H1 (cell line): ENCODE measurements around the gene ZNF622. TPM values are rescaled to one million over a fixed set of nuclear protein-coding genes. Genes with fewer than 3 reads are reported as not detected.

ENCODE experiments used
- CTCF ChIA-PET: fragments of 300-600 bp; sonication (Branson Sonifier 250); formaldehyde crosslinking; loops from one replicate; lab custom pipeline; 2021; ENCODE audit not compliant: partially characterized antibody; lab: Charles Lee
- POLR2A ChIA-PET: fragments of 300-600 bp; sonication (Branson Sonifier 250); formaldehyde crosslinking; loops from one replicate; lab custom pipeline; 2021; ENCODE audit warnings: inconsistent platforms; ENCODE audit not compliant: partially characterized antibody; lab: Charles Lee
- DNase-seq, 2 experiments: peaks; one replicate each; pipeline versions ENCODE4 v3.0.0 to v3.0.0-alpha.2; 2010 to 2022; ENCODE audit warnings: low spot score in 2 of 2, low read depth in 1 of 2, mixed read lengths in 1 of 2
- FAIRE-seq: peaks from 2 replicates; lab custom pipeline; 2011; peaks lifted over from hg19 to GRCh38; lab: Jason Lieb, UNC
- H2AFZ ChIP-seq: 2 replicates; pipeline ENCODE4 v1.8.1; 2012; ENCODE audit warnings: low read length, inconsistent platforms
- H2AK5ac ChIP-seq: 2 replicates; pipeline ENCODE4 v1.6.1; 2013; ENCODE audit warnings: low read depth, low read length
- H2BK120ac ChIP-seq: replicated peaks from 2 replicates; pipeline ENCODE3; 2013; ENCODE audit warnings: low read depth, low read length, inconsistent platforms
- H2BK12ac ChIP-seq: 2 replicates; pipeline ENCODE4 v1.6.1; 2013; ENCODE audit warnings: low read depth, low read length
- H2BK15ac ChIP-seq: 2 replicates; pipeline ENCODE4 v1.6.1; 2013; ENCODE audit warnings: low read length
- H2BK20ac ChIP-seq: 2 replicates; pipeline ENCODE4 v1.6.1; 2013; ENCODE audit warnings: low read length
- H2BK5ac ChIP-seq: 2 replicates; pipeline ENCODE4 v1.6.1; 2013; ENCODE audit warnings: low read depth, low read length
- H3K14ac ChIP-seq: 2 replicates; pipeline ENCODE4 v1.6.1; 2013; ENCODE audit warnings: inconsistent platforms; ENCODE audit not compliant: insufficient read length
- H3K18ac ChIP-seq: 2 replicates; pipeline ENCODE4 v1.6.1; 2013; ENCODE audit warnings: low read length; ENCODE audit errors: extremely low read depth
- H3K23ac ChIP-seq: 2 replicates; pipeline ENCODE4 v1.6.1; 2013; ENCODE audit warnings: inconsistent platforms; ENCODE audit not compliant: insufficient read length
- H3K23me2 ChIP-seq: 2 replicates; pipeline ENCODE4 v1.6.1; 2013; ENCODE audit warnings: low read depth, low read length
- H3K27ac ChIP-seq: 2 replicates; pipeline ENCODE4 v1.6.1; 2011; ENCODE audit warnings: low read depth, low read length, inconsistent platforms
- H3K27me3 ChIP-seq, 4 experiments: replicated peaks in 1 of 4; 1 replicate in 1 of 4; 2 replicates in 3 of 4; pipeline versions ENCODE4 v1.6.1 to v1.8.1; 2011 to 2013; ENCODE audit warnings: low read length in 3 of 4, mild to moderate bottlenecking in 3 of 4, inconsistent platforms in 2 of 4, mixed read lengths in 2 of 4, moderate library complexity in 1 of 4; ENCODE audit not compliant: control insufficient read depth in 3 of 4, insufficient read depth in 3 of 4; ENCODE audit errors: extremely low read depth in 1 of 4
- H3K36me3 ChIP-seq, 4 experiments: 2 replicates each; pipeline versions ENCODE4 v1.6.1 to v1.8.1; 2011 to 2013; ENCODE audit warnings: mild to moderate bottlenecking in 4 of 4, low read length in 3 of 4, moderate library complexity in 2 of 4, control low read depth in 1 of 4, inconsistent platforms in 1 of 4; ENCODE audit not compliant: insufficient read depth in 4 of 4, control insufficient read depth in 2 of 4
- H3K4ac ChIP-seq: replicated peaks from 2 replicates; pipeline ENCODE3; 2013; ENCODE audit warnings: low read length, low read depth, mixed read lengths, inconsistent platforms; ENCODE audit not compliant: insufficient read length
- H3K4me1 ChIP-seq, 4 experiments: replicated peaks in 1 of 4; 1 replicate in 1 of 4; 2 replicates in 3 of 4; pipeline versions ENCODE4 v1.6.1 to v1.8.1; 2011 to 2013; ENCODE audit warnings: low read length in 3 of 4, inconsistent platforms in 2 of 4, mixed read lengths in 1 of 4; ENCODE audit not compliant: insufficient read depth in 4 of 4, control insufficient read depth in 3 of 4
- H3K4me2 ChIP-seq, 2 experiments: 2 replicates each; pipeline versions ENCODE4 v1.6.1 to v1.8.1; 2011 to 2013; ENCODE audit warnings: low read depth in 2 of 2, low read length in 2 of 2, control low read depth in 1 of 2, inconsistent platforms in 1 of 2, mild to moderate bottlenecking in 1 of 2; ENCODE audit not compliant: insufficient read depth in 1 of 2
- H3K4me3 ChIP-seq, 4 experiments: fragments of 200-600, 300-600 bp in 1 of 4; sonication (generic), shearing (Covaris generic), sonication (Bioruptor Twin) in 1 of 4; 2 replicates each; pipeline versions ENCODE4 v1.5.1 to v1.8.1; 2011 to 2016; ENCODE audit warnings: low read length in 4 of 4, low read depth in 3 of 4, control low read depth in 2 of 4, inconsistent platforms in 2 of 4, mild to moderate bottlenecking in 2 of 4, mixed read lengths in 1 of 4, moderate library complexity in 1 of 4; ENCODE audit not compliant: insufficient read depth in 2 of 4; ENCODE audit errors: extremely low read depth in 1 of 4
- H3K56ac ChIP-seq: replicated peaks from 2 replicates; pipeline ENCODE3; 2013; ENCODE audit warnings: low read depth, mild to moderate bottlenecking, mixed read lengths, low read length, inconsistent platforms; ENCODE audit not compliant: insufficient read length
- H3K79me1 ChIP-seq: 2 replicates; pipeline ENCODE4 v1.6.1; 2013; ENCODE audit warnings: low read depth, low read length, control low read depth
- H3K79me2 ChIP-seq, 2 experiments: 2 replicates each; pipeline versions ENCODE4 v1.6.1 to v1.8.1; 2012 to 2013; ENCODE audit warnings: low read length in 2 of 2, mild to moderate bottlenecking in 2 of 2, inconsistent platforms in 1 of 2; ENCODE audit not compliant: insufficient read depth in 2 of 2, control insufficient read depth in 1 of 2
- H3K9ac ChIP-seq, 4 experiments: replicated peaks in 1 of 4; 1 replicate in 1 of 4; 2 replicates in 3 of 4; pipeline versions ENCODE4 v1.6.1 to v1.8.1; 2011 to 2013; ENCODE audit warnings: low read depth in 3 of 4, low read length in 3 of 4, control low read depth in 2 of 4, mild to moderate bottlenecking in 2 of 4, moderate library complexity in 2 of 4, inconsistent platforms in 1 of 4; ENCODE audit errors: extremely low read depth in 1 of 4
- H3K9me3 ChIP-seq, 2 experiments: 2 replicates each; pipeline versions ENCODE4 v1.6.1 to v1.8.1; 2012 to 2013; ENCODE audit warnings: mild to moderate bottlenecking in 2 of 2, moderate library complexity in 2 of 2, control low read depth in 1 of 2, inconsistent platforms in 1 of 2, low read depth in 1 of 2, low read length in 1 of 2, mixed read lengths in 1 of 2; ENCODE audit not compliant: insufficient read depth in 2 of 2
- H4K20me1 ChIP-seq, 2 experiments: replicated peaks in 1 of 2; 2 replicates each; pipeline versions ENCODE3 to v1.8.1; 2011 to 2013; ENCODE audit warnings: inconsistent platforms in 2 of 2, low read length in 2 of 2, mild to moderate bottlenecking in 1 of 2; ENCODE audit not compliant: insufficient read depth in 2 of 2, control insufficient read depth in 1 of 2
- H4K5ac ChIP-seq: 2 replicates; pipeline ENCODE4 v1.6.1; 2013; ENCODE audit warnings: low read length, low read depth, mixed read lengths, inconsistent platforms; ENCODE audit not compliant: insufficient read length
- H4K8ac ChIP-seq: 2 replicates; pipeline ENCODE4 v1.8.0; 2013; ENCODE audit warnings: mild to moderate bottlenecking, moderate library complexity, low read length, inconsistent platforms; ENCODE audit not compliant: insufficient read depth; ENCODE audit errors: extremely low read depth
- H4K91ac ChIP-seq: replicated peaks from 2 replicates; pipeline ENCODE3; 2013; ENCODE audit warnings: low read length, mixed read lengths, inconsistent platforms; ENCODE audit not compliant: insufficient read length
- ATF3 ChIP-seq: IDR thresholded peaks from 2 replicates; pipeline ENCODE4 v1.6.1; 2011; ENCODE audit warnings: low read depth, mild to moderate bottlenecking, low read length; ENCODE audit not compliant: insufficient read depth
- BCL11A ChIP-seq, 2 experiments: IDR thresholded peaks; one replicate each; pipeline ENCODE4 v1.6.1; 2011; ENCODE audit warnings: low read depth in 2 of 2, low read length in 2 of 2, mild to moderate bottlenecking in 2 of 2
- JUND ChIP-seq: IDR thresholded peaks from 2 replicates; pipeline ENCODE4 v1.6.1; 2011; ENCODE audit warnings: mild to moderate bottlenecking, improper control_type of control experiment, low read length
- KDM4A ChIP-seq: IDR thresholded peaks from one replicate; pipeline ENCODE4 v1.7.1; 2012; ENCODE audit warnings: low read depth, mild to moderate bottlenecking, moderate library complexity, low read length, inconsistent platforms; ENCODE audit not compliant: severe bottlenecking
- POLR2A ChIP-seq, 2 experiments: IDR thresholded peaks; 1 replicate in 1 of 2; 2 replicates in 1 of 2; pipeline ENCODE4 v1.6.1; 2011; ENCODE audit warnings: low read depth in 2 of 2, low read length in 2 of 2, mild to moderate bottlenecking in 2 of 2; ENCODE audit errors: control extremely low read depth in 1 of 2
- POLR2AphosphoS5 ChIP-seq: IDR thresholded peaks from 2 replicates; pipeline ENCODE4 v1.6.1; 2011; ENCODE audit warnings: low read depth, low read length
- SAP30 ChIP-seq: fragments of 300-600 bp; sonication (generic); IDR thresholded peaks from 2 replicates; pipeline ENCODE4 v1.7.1; 2012; ENCODE audit warnings: low read length, moderate library complexity, mild to moderate bottlenecking, inconsistent platforms; ENCODE audit not compliant: insufficient read depth, insufficient replicate concordance
- WGBS, 2 experiments: shearing (Covaris generic) in 1 of 2; methylation state at CpG; one replicate each; pipeline versions ENCODE4 v1.1.6 to v1.1.7; 2013 to 2015; ENCODE audit warnings: low lambda C conversion rate in 2 of 2, mixed read lengths in 2 of 2, inconsistent platforms in 1 of 2, low coverage in 1 of 2, missing lambda C conversion rate in 1 of 2; ENCODE audit not compliant: insufficient replicate concordance in 2 of 2, insufficient coverage in 1 of 2, insufficient read length in 1 of 2; ENCODE audit errors: extremely low coverage in 1 of 2, missing lambda C conversion rate in 1 of 2; 5-methylcytosine and 5-hydroxymethylcytosine counted together
- polyA plus RNA-seq, 7 experiments: library from polyadenylated mRNA; depleted of rRNA in 3 of 7; stranded (reverse) in 5 of 7; unstranded in 2 of 7; fragments of >200 nt in 5 of 7; fragments of 200-250 nt in 2 of 7; gene quantifications; 1 replicate in 5 of 7; 2 replicates in 1 of 7; 4 replicates in 1 of 7; pipeline versions ENCODE4 v1.2.1 to v1.2.3, GENCODE V29; 2011 to 2013; ENCODE audit warnings: missing spikeins in 2 of 7, mixed read lengths in 2 of 7
- total RNA-seq: library from RNA; stranded (reverse); fragmentation: NEBNext Ultra II Directional; extraction: Animal tissue kit (Norgen Biotek cat#: 25700); gene quantifications from 2 replicates; pipeline ENCODE4 v1.2.1, GENCODE V29; 2021

ZNF622 gene
- total and polyA plus RNA-seq, 2 of the 8 experiments (the other 6 are each of a cell fraction or from before 2014, with no cell fraction given): 8.8 to 30.8 TPM

GRCh38 chr5:16487456-16487855 is 21.9 kb upstream of the ZNF622 start:
- 95% methylated on average over 2 of the region's 2 CpGs; no CpG with 5 or more reads in 1 of the 2 experiments for WGBS, 2 experiments
- H4K91ac ChIP-seq: no peak overlapping the region
- POLR2A ChIA-PET: no interaction called here
- H4K20me1 ChIP-seq: no peaks in the 10 kb centered on the region
- no peak overlapping the region for H4K5ac ChIP-seq
- H3K4me1 ChIP-seq: no peaks in the 10 kb centered on the region
- H3K9me3 ChIP-seq: no peaks in the 10 kb centered on the region
- no peak overlapping the region for H2BK20ac ChIP-seq
- H3K27ac ChIP-seq: no peak overlapping the region
- H3K79me1 ChIP-seq: no peaks in the 10 kb centered on the region
- H3K56ac ChIP-seq: no peak overlapping the region
- no peak overlapping the region for H4K8ac ChIP-seq
- no peak overlapping the region for H2BK120ac ChIP-seq
- no peak overlapping the region for H2AK5ac ChIP-seq
- H3K4ac ChIP-seq: no peak overlapping the region
- FAIRE-seq: no peak
- no peak overlapping the region for H2BK5ac ChIP-seq
- CTCF ChIA-PET: interaction anchor here (0.6 to 9.7 kb wide), 9 partner anchors 11 to 715 kb away, joined by 3 to 155 read pairs (median 5); no protein-coding TSS in a partner anchor
- no peak overlapping the region for H3K23ac ChIP-seq
- no peak for DNase-seq
- no peaks in the 10 kb centered on the region for H3K79me2 ChIP-seq
- H2AFZ ChIP-seq: no peak overlapping the region
- H3K9ac ChIP-seq: no peak overlapping the region
- no peak overlapping the region for H3K18ac ChIP-seq
- no peak overlapping the region for H3K14ac ChIP-seq
- no peak for TF ChIP-seq BCL11A (IDR thresholded peaks at IDR 0.05; ENCODE audit: low read depth in 2 of 2, low read length in 2 of 2)
- TF ChIP-seq ATF3: no peak
- TF ChIP-seq POLR2AphosphoS5: no peak
- no peak for TF ChIP-seq POLR2A (IDR thresholded peaks at IDR 0.05; ENCODE audit: control extremely low read depth in 1 of 2, low read depth in 2 of 2, low read length in 2 of 2)
- TF ChIP-seq SAP30: no peak
- TF ChIP-seq KDM4A: no peak
- TF ChIP-seq JUND: no peak
- TF ChIP-seq, all 59 proteins: peak for 0
- Histone ChIP-seq H3K36me3 (no peaks in the 10 kb centered on the region), H3K4me2 (no peak overlapping the region), H3K27me3 (no peaks in the 10 kb centered on the region), H3K4me3 (no peak overlapping the region), H2BK15ac (no peak overlapping the region), H3K23me2 (no peaks in the 10 kb centered on the region; the same call in 1 of the 2 replicates), H2BK12ac (no peak overlapping the region)
